ENCODE measurements around the gene ARPC2.

- TF ChIP-seq, protein P1, sequence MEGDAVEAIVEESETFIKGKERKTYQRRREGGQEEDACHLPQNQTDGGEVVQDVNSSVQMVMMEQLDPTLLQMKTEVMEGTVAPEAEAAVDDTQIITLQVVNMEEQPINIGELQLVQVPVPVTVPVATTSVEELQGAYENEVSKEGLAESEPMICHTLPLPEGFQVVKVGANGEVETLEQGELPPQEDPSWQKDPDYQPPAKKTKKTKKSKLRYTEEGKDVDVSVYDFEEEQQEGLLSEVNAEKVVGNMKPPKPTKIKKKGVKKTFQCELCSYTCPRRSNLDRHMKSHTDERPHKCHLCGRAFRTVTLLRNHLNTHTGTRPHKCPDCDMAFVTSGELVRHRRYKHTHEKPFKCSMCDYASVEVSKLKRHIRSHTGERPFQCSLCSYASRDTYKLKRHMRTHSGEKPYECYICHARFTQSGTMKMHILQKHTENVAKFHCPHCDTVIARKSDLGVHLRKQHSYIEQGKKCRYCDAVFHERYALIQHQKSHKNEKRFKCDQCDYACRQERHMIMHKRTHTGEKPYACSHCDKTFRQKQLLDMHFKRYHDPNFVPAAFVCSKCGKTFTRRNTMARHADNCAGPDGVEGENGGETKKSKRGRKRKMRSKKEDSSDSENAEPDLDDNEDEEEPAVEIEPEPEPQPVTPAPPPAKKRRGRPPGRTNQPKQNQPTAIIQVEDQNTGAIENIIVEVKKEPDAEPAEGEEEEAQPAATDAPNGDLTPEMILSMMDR (IDR thresholded peaks at IDR 0.05; ENCODE audit: poor library complexity, severe bottlenecking) = no peak
- TF ChIP-seq EZH2 (IDR thresholded peaks at IDR 0.05; ENCODE audit: borderline replicate concordance, insufficient read depth, low read length, poor library complexity, severe bottlenecking) (no peak), POLR2AphosphoS5 (IDR thresholded peaks at IDR 0.05) (no peak), TAF1 (IDR thresholded peaks at IDR 0.05; ENCODE audit: low read depth) (no peak), EP300 (conservative IDR thresholded peaks at IDR 0.05; ENCODE audit: poor library complexity, severe bottlenecking) (no peak), SMC3 (conservative IDR thresholded peaks at IDR 0.05; ENCODE audit: poor library complexity) (no peak)
- TF ChIP-seq, protein P2, sequence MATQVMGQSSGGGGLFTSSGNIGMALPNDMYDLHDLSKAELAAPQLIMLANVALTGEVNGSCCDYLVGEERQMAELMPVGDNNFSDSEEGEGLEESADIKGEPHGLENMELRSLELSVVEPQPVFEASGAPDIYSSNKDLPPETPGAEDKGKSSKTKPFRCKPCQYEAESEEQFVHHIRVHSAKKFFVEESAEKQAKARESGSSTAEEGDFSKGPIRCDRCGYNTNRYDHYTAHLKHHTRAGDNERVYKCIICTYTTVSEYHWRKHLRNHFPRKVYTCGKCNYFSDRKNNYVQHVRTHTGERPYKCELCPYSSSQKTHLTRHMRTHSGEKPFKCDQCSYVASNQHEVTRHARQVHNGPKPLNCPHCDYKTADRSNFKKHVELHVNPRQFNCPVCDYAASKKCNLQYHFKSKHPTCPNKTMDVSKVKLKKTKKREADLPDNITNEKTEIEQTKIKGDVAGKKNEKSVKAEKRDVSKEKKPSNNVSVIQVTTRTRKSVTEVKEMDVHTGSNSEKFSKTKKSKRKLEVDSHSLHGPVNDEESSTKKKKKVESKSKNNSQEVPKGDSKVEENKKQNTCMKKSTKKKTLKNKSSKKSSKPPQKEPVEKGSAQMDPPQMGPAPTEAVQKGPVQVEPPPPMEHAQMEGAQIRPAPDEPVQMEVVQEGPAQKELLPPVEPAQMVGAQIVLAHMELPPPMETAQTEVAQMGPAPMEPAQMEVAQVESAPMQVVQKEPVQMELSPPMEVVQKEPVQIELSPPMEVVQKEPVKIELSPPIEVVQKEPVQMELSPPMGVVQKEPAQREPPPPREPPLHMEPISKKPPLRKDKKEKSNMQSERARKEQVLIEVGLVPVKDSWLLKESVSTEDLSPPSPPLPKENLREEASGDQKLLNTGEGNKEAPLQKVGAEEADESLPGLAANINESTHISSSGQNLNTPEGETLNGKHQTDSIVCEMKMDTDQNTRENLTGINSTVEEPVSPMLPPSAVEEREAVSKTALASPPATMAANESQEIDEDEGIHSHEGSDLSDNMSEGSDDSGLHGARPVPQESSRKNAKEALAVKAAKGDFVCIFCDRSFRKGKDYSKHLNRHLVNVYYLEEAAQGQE (IDR thresholded peaks at IDR 0.05; ENCODE audit: borderline replicate concordance) = no peak
These were observed 79.2 kb downstream of the ARPC2 start for GRCh38 chr2:218296200-218296599.
